HepG2 (cell line): ENCODE results near the gene VSNL1. TPM values are rescaled to one million over a fixed set of nuclear protein-coding genes. Genes with fewer than 3 reads are reported as not detected.

Experiments used
- BRD4 ChIP-seq: sonication (generic); formaldehyde crosslinking; IDR thresholded peaks from 2 replicates; pipeline ENCODE4 v1.4.0; 2020; ENCODE audit warnings: missing genetic modification reagents
- CEBPB ChIP-seq: IDR thresholded peaks from 2 replicates; pipeline ENCODE4 v1.6.1; 2011; ENCODE audit warnings: low read depth, low read length, improper control_type of control experiment, borderline replicate concordance
- GATAD1 ChIP-seq: IDR thresholded peaks from 2 replicates; pipeline ENCODE4 v1.6.1; 2016; ENCODE audit warnings: missing genetic modification reagents, missing compliant biosample characterization
- HHEX ChIP-seq: IDR thresholded peaks from 2 replicates; pipeline ENCODE4 v1.6.1; 2016; ENCODE audit warnings: control low read depth
- HNF4G ChIP-seq, 2 experiments: sonication (generic) in 1 of 2; formaldehyde crosslinking in 1 of 2; IDR thresholded peaks; 2 replicates each; pipeline versions ENCODE4 v1.4.0 to v1.6.1; 2011 to 2020; ENCODE audit warnings: borderline replicate concordance in 2 of 2, low read depth in 2 of 2, mild to moderate bottlenecking in 2 of 2, low read length in 1 of 2, missing genetic modification reagents in 1 of 2, moderate library complexity in 1 of 2
- MAFF ChIP-seq: IDR thresholded peaks from 2 replicates; pipeline ENCODE4 v1.6.1; 2011; ENCODE audit warnings: low read depth, low read length, improper control_type of control experiment
- SIX4 ChIP-seq: sonication (generic); formaldehyde crosslinking; IDR thresholded peaks from 2 replicates; pipeline ENCODE4 v1.4.0; 2020; ENCODE audit warnings: missing genetic modification reagents
- U2AF2 ChIP-seq: fragments of 200-400 bp; formaldehyde crosslinking; IDR thresholded peaks from 2 replicates; pipeline ENCODE4 v1.6.1; 2017; ENCODE audit warnings: low read depth, mild to moderate bottlenecking, low read length
- YEATS4 ChIP-seq: sonication (generic); formaldehyde crosslinking; IDR thresholded peaks from 2 replicates; pipeline ENCODE4 v1.4.0; 2020; ENCODE audit warnings: missing genetic modification reagents, borderline replicate concordance
- ZNF160 ChIP-seq: sonication (generic); formaldehyde crosslinking; IDR thresholded peaks from 2 replicates; pipeline ENCODE4 v1.8.0; 2022; ENCODE audit warnings: mild to moderate bottlenecking, inconsistent platforms, missing genetic modification reagents
- ZNF292 ChIP-seq: sonication (generic); formaldehyde crosslinking; IDR thresholded peaks from 2 replicates; pipeline ENCODE4 v1.8.1; 2022; ENCODE audit warnings: mild to moderate bottlenecking, low read depth, missing genetic modification reagents, borderline replicate concordance
- ZNF670 ChIP-seq: sonication (generic); formaldehyde crosslinking; IDR thresholded peaks from 2 replicates; pipeline ENCODE4 v1.8.0; 2022; ENCODE audit warnings: mild to moderate bottlenecking, missing genetic modification reagents, borderline replicate concordance
- ZNF746 ChIP-seq: sonication (generic); formaldehyde crosslinking; IDR thresholded peaks from 2 replicates; pipeline ENCODE4 v1.8.0; 2022; ENCODE audit warnings: mild to moderate bottlenecking, missing genetic modification reagents
- polyA plus RNA-seq, 8 experiments: library from polyadenylated mRNA; depleted of rRNA in 3 of 8; stranded (reverse) in 7 of 8; unstranded in 1 of 8; fragments of >200 nt; fragmentation: Illumina TruSeq in 4 of 8; extraction: Trizol in 4 of 8; gene quantifications; 2 replicates each; pipeline versions ENCODE4 v1.2.1 to v1.2.3, GENCODE V29; 2011 to 2016; ENCODE audit warnings: low read depth in 4 of 8, missing spikeins in 1 of 8, mixed read lengths in 1 of 8; ENCODE audit not compliant: insufficient read depth in 1 of 8
- total RNA-seq, 5 experiments: library from RNA; depleted of rRNA; stranded (reverse); fragments of >200 nt; fragmentation: Illumina TruSeq; extraction: Trizol; gene quantifications; 2 replicates each; pipeline ENCODE4 v1.2.3, GENCODE V29; 2016; ENCODE audit warnings: low read depth in 1 of 5
- TF ChIP-seq, protein P1 (sequence below): sonication (generic); formaldehyde crosslinking; IDR thresholded peaks from 2 replicates; pipeline ENCODE4 v1.9.0; 2022; ENCODE audit warnings: missing genetic modification reagents, mild to moderate bottlenecking, borderline replicate concordance
- TF ChIP-seq, protein P2 (sequence below): IDR thresholded peaks from 2 replicates; pipeline ENCODE4 v1.6.1; 2012; ENCODE audit warnings: low read length, improper control_type of control experiment
- TF ChIP-seq, protein P3 (sequence below): sonication (generic); formaldehyde crosslinking; IDR thresholded peaks from 2 replicates; pipeline ENCODE4 v1.5.0; 2020; ENCODE audit warnings: missing genetic modification reagents
- TF ChIP-seq, protein P4 (sequence below): sonication (generic); formaldehyde crosslinking; IDR thresholded peaks from 2 replicates; pipeline ENCODE4 v1.4.0; 2020; ENCODE audit warnings: missing genetic modification reagents
- TF ChIP-seq, protein P5 (sequence below): sonication (generic); formaldehyde crosslinking; IDR thresholded peaks from 2 replicates; pipeline ENCODE4 v1.8.1; 2023; ENCODE audit warnings: mild to moderate bottlenecking, missing genetic modification reagents
- TF ChIP-seq, protein P6 (sequence below): sonication (generic); formaldehyde crosslinking; IDR thresholded peaks from 2 replicates; pipeline ENCODE4 v1.4.0; 2020; ENCODE audit warnings: missing genetic modification reagents

VSNL1 gene
- total and polyA plus RNA-seq, 2 of the 13 experiments (the other 11 are each of a cell fraction or from before 2014, with no cell fraction given) = 63.2 to 95.9 TPM

DNA sequence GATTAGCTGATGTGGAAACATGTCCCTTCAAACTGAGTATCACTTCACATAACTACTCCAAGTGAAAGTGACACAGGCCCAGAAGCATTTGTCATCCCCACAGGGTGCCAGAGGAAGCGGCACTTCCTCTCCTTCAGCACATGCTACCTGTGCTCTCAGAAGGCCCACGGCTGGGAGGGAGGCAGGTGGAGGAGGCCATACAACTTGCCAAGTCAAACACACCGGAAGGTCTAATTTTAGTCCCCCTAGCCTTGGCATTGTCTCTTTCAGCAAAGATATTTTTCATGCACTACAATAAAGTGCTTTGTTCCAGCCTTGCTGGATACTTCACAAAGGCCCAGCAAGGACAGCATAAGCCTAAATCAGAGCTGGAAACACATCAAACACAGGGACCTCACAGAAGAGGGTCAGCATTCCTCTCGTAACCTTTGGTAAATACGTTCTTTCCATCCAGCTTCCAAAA lies 38.0 kb downstream of the VSNL1 start (continued):
- no peak for TF ChIP-seq HNF4G (IDR thresholded peaks at IDR 0.05; ENCODE audit: borderline replicate concordance, low read depth, low read length)
- TF ChIP-seq HNF4G (CRISPR knock-in tag; IDR thresholded peaks at IDR 0.05; ENCODE audit: borderline replicate concordance, low read depth) = no peak
- TF ChIP-seq, protein P1, sequence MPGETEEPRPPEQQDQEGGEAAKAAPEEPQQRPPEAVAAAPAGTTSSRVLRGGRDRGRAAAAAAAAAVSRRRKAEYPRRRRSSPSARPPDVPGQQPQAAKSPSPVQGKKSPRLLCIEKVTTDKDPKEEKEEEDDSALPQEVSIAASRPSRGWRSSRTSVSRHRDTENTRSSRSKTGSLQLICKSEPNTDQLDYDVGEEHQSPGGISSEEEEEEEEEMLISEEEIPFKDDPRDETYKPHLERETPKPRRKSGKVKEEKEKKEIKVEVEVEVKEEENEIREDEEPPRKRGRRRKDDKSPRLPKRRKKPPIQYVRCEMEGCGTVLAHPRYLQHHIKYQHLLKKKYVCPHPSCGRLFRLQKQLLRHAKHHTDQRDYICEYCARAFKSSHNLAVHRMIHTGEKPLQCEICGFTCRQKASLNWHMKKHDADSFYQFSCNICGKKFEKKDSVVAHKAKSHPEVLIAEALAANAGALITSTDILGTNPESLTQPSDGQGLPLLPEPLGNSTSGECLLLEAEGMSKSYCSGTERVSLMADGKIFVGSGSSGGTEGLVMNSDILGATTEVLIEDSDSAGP = no peak
- no peak for TF ChIP-seq ZNF670 (CRISPR knock-in tag)
- TF ChIP-seq ZNF746 = no peak
- 0 out of 2 replicates have a peak, but pooled peaks have one; percentile 34 for TF ChIP-seq HHEX (CRISPR knock-in tag)
- TF ChIP-seq, protein P2, sequence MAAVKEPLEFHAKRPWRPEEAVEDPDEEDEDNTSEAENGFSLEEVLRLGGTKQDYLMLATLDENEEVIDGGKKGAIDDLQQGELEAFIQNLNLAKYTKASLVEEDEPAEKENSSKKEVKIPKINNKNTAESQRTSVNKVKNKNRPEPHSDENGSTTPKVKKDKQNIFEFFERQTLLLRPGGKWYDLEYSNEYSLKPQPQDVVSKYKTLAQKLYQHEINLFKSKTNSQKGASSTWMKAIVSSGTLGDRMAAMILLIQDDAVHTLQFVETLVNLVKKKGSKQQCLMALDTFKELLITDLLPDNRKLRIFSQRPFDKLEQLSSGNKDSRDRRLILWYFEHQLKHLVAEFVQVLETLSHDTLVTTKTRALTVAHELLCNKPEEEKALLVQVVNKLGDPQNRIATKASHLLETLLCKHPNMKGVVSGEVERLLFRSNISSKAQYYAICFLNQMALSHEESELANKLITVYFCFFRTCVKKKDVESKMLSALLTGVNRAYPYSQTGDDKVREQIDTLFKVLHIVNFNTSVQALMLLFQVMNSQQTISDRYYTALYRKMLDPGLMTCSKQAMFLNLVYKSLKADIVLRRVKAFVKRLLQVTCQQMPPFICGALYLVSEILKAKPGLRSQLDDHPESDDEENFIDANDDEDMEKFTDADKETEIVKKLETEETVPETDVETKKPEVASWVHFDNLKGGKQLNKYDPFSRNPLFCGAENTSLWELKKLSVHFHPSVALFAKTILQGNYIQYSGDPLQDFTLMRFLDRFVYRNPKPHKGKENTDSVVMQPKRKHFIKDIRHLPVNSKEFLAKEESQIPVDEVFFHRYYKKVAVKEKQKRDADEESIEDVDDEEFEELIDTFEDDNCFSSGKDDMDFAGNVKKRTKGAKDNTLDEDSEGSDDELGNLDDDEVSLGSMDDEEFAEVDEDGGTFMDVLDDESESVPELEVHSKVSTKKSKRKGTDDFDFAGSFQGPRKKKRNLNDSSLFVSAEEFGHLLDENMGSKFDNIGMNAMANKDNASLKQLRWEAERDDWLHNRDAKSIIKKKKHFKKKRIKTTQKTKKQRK = no peak
- 0 out of 2 replicates have a peak, but pooled peaks have one; percentile 36 for TF ChIP-seq ZNF292 (CRISPR knock-in tag)
- TF ChIP-seq, protein P3, sequence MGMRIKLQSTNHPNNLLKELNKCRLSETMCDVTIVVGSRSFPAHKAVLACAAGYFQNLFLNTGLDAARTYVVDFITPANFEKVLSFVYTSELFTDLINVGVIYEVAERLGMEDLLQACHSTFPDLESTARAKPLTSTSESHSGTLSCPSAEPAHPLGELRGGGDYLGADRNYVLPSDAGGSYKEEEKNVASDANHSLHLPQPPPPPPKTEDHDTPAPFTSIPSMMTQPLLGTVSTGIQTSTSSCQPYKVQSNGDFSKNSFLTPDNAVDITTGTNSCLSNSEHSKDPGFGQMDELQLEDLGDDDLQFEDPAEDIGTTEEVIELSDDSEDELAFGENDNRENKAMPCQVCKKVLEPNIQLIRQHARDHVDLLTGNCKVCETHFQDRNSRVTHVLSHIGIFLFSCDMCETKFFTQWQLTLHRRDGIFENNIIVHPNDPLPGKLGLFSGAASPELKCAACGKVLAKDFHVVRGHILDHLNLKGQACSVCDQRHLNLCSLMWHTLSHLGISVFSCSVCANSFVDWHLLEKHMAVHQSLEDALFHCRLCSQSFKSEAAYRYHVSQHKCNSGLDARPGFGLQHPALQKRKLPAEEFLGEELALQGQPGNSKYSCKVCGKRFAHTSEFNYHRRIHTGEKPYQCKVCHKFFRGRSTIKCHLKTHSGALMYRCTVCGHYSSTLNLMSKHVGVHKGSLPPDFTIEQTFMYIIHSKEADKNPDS (CRISPR knock-in tag) = peak; percentile 30; the same call in 1 of the 2 replicates
- TF ChIP-seq YEATS4 = no peak; the same call in 1 of the 2 replicates
- peak; percentile 61; the same call in 1 of the 2 replicates for TF ChIP-seq SIX4 (CRISPR knock-in tag)
- no peak for TF ChIP-seq U2AF2
- no peak for TF ChIP-seq CEBPB
- TF ChIP-seq, protein P4, sequence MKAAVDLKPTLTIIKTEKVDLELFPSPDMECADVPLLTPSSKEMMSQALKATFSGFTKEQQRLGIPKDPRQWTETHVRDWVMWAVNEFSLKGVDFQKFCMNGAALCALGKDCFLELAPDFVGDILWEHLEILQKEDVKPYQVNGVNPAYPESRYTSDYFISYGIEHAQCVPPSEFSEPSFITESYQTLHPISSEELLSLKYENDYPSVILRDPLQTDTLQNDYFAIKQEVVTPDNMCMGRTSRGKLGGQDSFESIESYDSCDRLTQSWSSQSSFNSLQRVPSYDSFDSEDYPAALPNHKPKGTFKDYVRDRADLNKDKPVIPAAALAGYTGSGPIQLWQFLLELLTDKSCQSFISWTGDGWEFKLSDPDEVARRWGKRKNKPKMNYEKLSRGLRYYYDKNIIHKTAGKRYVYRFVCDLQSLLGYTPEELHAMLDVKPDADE = no peak
- TF ChIP-seq, protein P5, sequence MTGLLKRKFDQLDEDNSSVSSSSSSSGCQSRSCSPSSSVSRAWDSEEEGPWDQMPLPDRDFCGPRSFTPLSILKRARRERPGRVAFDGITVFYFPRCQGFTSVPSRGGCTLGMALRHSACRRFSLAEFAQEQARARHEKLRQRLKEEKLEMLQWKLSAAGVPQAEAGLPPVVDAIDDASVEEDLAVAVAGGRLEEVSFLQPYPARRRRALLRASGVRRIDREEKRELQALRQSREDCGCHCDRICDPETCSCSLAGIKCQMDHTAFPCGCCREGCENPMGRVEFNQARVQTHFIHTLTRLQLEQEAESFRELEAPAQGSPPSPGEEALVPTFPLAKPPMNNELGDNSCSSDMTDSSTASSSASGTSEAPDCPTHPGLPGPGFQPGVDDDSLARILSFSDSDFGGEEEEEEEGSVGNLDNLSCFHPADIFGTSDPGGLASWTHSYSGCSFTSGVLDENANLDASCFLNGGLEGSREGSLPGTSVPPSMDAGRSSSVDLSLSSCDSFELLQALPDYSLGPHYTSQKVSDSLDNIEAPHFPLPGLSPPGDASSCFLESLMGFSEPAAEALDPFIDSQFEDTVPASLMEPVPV (CRISPR knock-in tag) = peak; percentile 70; the same call in 1 of the 2 replicates
- TF ChIP-seq MAFF = no peak
- no peak for TF ChIP-seq BRD4 (CRISPR knock-in tag)
- TF ChIP-seq ZNF160 (CRISPR knock-in tag) = no peak
- TF ChIP-seq GATAD1 (CRISPR knock-in tag) = peak; percentile 58; the same call in 1 of the 2 replicates
- TF ChIP-seq, protein P6, sequence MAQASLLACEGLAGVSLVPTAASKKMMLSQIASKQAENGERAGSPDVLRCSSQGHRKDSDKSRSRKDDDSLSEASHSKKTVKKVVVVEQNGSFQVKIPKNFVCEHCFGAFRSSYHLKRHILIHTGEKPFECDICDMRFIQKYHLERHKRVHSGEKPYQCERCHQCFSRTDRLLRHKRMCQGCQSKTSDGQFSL = no peak
